Panc1 (cell line): ENCODE measurements around the gene RPRD1B.

Experiments
- SIN3A ChIP-seq: IDR thresholded peaks from 2 replicates; pipeline ENCODE4 v1.6.1; 2012; ENCODE audit warnings: low read depth, mild to moderate bottlenecking, low read length, moderate library complexity, borderline replicate concordance; ENCODE audit not compliant: insufficient read depth
- TF ChIP-seq, protein P1 (sequence below): fragments of 450-650 bp; IDR thresholded peaks from 2 replicates; pipeline ENCODE4 v1.5.1; 2017; ENCODE audit warnings: mild to moderate bottlenecking
- TF ChIP-seq, protein P2 (sequence below), 2 experiments: IDR thresholded peaks; 2 replicates each; pipeline ENCODE4 v1.6.1; 2011 to 2012; ENCODE audit warnings: low read depth in 2 of 2, control low read depth in 1 of 2, low read length in 1 of 2, mild to moderate bottlenecking in 1 of 2, moderate library complexity in 1 of 2; ENCODE audit not compliant: insufficient read depth in 1 of 2

DNA sequence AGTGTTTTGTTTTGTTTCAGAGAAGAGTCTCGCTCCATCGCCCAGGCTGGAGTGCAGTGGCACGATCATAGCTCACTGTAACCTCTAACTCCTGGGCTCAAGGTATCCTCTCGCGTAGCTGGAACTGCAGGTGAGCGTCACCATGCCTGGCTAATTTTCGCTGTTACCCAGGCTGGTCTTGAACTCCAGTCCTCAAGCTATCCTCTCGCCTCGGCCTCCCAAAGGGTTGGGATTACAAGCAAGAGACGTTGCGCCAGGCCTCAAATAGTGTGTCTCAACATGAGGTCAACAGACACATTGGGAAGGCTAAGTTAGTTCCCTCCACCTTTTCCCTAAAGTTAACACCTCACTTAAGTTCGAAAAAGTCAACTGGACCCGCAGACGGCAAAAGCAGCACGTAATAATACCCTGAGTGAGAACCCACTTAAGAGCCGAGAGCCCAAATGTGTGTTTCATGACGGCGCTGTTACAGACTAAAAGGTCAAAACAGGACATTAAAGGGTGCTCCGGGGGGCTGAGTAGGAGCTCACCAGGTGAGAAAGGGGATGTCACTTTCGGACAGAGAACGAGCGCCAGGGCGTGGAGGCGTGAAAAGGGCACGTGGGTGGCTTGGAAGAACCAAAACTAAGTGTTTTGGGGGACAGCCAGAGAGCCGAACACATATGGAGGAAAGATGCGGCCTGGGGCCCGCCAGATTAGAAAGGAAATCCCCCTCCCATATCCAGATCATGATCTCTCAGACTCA is 789 bp upstream of the RPRD1B start:
- TF ChIP-seq, protein P1, sequence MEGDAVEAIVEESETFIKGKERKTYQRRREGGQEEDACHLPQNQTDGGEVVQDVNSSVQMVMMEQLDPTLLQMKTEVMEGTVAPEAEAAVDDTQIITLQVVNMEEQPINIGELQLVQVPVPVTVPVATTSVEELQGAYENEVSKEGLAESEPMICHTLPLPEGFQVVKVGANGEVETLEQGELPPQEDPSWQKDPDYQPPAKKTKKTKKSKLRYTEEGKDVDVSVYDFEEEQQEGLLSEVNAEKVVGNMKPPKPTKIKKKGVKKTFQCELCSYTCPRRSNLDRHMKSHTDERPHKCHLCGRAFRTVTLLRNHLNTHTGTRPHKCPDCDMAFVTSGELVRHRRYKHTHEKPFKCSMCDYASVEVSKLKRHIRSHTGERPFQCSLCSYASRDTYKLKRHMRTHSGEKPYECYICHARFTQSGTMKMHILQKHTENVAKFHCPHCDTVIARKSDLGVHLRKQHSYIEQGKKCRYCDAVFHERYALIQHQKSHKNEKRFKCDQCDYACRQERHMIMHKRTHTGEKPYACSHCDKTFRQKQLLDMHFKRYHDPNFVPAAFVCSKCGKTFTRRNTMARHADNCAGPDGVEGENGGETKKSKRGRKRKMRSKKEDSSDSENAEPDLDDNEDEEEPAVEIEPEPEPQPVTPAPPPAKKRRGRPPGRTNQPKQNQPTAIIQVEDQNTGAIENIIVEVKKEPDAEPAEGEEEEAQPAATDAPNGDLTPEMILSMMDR = no peak
- TF ChIP-seq, protein P2, sequence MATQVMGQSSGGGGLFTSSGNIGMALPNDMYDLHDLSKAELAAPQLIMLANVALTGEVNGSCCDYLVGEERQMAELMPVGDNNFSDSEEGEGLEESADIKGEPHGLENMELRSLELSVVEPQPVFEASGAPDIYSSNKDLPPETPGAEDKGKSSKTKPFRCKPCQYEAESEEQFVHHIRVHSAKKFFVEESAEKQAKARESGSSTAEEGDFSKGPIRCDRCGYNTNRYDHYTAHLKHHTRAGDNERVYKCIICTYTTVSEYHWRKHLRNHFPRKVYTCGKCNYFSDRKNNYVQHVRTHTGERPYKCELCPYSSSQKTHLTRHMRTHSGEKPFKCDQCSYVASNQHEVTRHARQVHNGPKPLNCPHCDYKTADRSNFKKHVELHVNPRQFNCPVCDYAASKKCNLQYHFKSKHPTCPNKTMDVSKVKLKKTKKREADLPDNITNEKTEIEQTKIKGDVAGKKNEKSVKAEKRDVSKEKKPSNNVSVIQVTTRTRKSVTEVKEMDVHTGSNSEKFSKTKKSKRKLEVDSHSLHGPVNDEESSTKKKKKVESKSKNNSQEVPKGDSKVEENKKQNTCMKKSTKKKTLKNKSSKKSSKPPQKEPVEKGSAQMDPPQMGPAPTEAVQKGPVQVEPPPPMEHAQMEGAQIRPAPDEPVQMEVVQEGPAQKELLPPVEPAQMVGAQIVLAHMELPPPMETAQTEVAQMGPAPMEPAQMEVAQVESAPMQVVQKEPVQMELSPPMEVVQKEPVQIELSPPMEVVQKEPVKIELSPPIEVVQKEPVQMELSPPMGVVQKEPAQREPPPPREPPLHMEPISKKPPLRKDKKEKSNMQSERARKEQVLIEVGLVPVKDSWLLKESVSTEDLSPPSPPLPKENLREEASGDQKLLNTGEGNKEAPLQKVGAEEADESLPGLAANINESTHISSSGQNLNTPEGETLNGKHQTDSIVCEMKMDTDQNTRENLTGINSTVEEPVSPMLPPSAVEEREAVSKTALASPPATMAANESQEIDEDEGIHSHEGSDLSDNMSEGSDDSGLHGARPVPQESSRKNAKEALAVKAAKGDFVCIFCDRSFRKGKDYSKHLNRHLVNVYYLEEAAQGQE (IDR thresholded peaks at IDR 0.05; ENCODE audit: insufficient read depth in 1 of 2, low read depth in 2 of 2, low read length in 1 of 2) = no peak
- no peak for TF ChIP-seq SIN3A
